HG02623 (cell line): ENCODE results near the gene PTPN7.

Source experiments
- ATAC-seq: cut with Tn5 transposase; IDR thresholded peaks from one replicate; pipeline ENCODE4 v1.9.1; 2021; ENCODE audit warnings: moderate library complexity; ENCODE audit not compliant: unreplicated experiment

Gene PTPN7

GRCh38 chr1:202133496-202133895 is 26.9 kb downstream of the PTPN7 start:
- ATAC-seq = no peak

- no peak for ATAC-seq
These were observed 27.4 kb downstream of the PTPN7 start for GRCh38 chr1:202133001-202133400.

- ATAC-seq = no peak
These were observed 28.2 kb downstream of the PTPN7 start for GRCh38 chr1:202131956-202132821.

GRCh38 chr1:202130816-202131522 is 29.4 kb downstream of the PTPN7 start:
- no peak for ATAC-seq

- no peak for ATAC-seq
These were observed 30.1 kb downstream of the PTPN7 start for GRCh38 chr1:202130297-202130721.

GRCh38 chr1:202129453-202130296 is 30.7 kb downstream of the PTPN7 start:
- ATAC-seq = no peak

- ATAC-seq = no peak
These were observed 32.4 kb downstream of the PTPN7 start for GRCh38 chr1:202127836-202128622.

GRCh38 chr1:202127061-202127460 is 33.3 kb downstream of the PTPN7 start:
- no peak for ATAC-seq

- ATAC-seq = no peak
These were observed 34.0 kb downstream of the PTPN7 start for GRCh38 chr1:202126426-202126825.

GRCh38 chr1:202125611-202126010 is 34.8 kb downstream of the PTPN7 start:
- no peak for ATAC-seq

GRCh38 chr1:202124142-202124541 is 36.3 kb downstream of the PTPN7 start:
- ATAC-seq = no peak

- ATAC-seq = no peak
These were observed 37.0 kb downstream of the PTPN7 start for GRCh38 chr1:202123336-202123813.

- no peak for ATAC-seq
These were observed 37.6 kb downstream of the PTPN7 start, which contains the start of gene GPR37L1 for GRCh38 chr1:202122639-202123335. Gene GPR37L1 (plus strand): TSS chr1:202122917. CDS start chr1:202122964, 47 bp downstream.

GRCh38 chr1:202121006-202121405 is 39.4 kb downstream of the PTPN7 start:
- no peak for ATAC-seq

GRCh38 chr1:202117898-202118371 is 42.5 kb downstream of the PTPN7 start:
- no peak for ATAC-seq

- ATAC-seq = no peak
These were observed 44.1 kb downstream of the PTPN7 start for GRCh38 chr1:202116287-202116686.

GRCh38 chr1:202113690-202114300 is 46.6 kb downstream of the PTPN7 start:
- ATAC-seq = no peak

GRCh38 chr1:202112859-202113689 is 47.3 kb downstream of the PTPN7 start:
- no peak for ATAC-seq
